ENCODE results near the gene TRIO.

Gene TRIO

DNA sequence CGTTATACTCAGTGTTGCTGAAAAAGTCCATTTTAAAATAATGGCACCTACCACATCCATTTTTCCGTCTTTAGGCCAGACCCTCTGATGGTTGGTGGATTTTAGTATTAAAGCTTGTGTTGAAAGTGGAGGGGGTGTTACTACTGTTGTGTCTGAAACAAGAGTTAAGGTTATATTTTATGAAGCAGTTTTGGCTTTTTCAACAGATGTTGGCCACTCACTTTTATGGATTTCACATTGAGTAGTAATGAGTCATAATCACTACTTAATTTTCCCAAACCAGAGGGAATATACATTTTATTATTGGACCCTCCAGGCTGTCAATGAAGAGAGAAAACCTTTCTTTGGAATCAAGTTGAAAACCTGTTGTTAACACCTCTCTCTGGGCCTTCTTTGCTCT lies 88.0 kb downstream of the TRIO start:
- Histone ChIP-seq H3K36me3 (ENCODE audit: low read length) (no peaks in the 10 kb centered on the region), H4K20me1 (ENCODE audit: low read depth, low read length) (peaks cover 22% of the 10 kb centered on the region), H2AFZ (ENCODE audit: low read depth, low read length, severe bottlenecking) (no peak overlapping the region), H3K9me3 (ENCODE audit: insufficient read depth, low read length) (no peaks in the 10 kb centered on the region), H3K27me3 (ENCODE audit: low read length) (no peaks in the 10 kb centered on the region), H3K79me2 (ENCODE audit: insufficient read depth, low read length) (no peaks in the 10 kb centered on the region), H3K9me2 (replicated peaks; ENCODE audit: insufficient read depth, low read length) (no peaks in the 10 kb centered on the region), H3K27ac (ENCODE audit: low read depth, low read length) (no peak overlapping the region), H3K4me3 (ENCODE audit: insufficient read depth, low read length, poor library complexity, severe bottlenecking) (no peak overlapping the region), H3K9ac (ENCODE audit: low read length) (no peak overlapping the region), H3K4me2 (ENCODE audit: low read depth, low read length, poor library complexity, severe bottlenecking) (no peak overlapping the region), H3F3A (ENCODE audit: insufficient read depth) (no peaks in the 10 kb centered on the region)
- no peak for TF ChIP-seq EZH2phosphoT487 (conservative IDR thresholded peaks at IDR 0.05; ENCODE audit: low read length)
- TF ChIP-seq, protein P1, sequence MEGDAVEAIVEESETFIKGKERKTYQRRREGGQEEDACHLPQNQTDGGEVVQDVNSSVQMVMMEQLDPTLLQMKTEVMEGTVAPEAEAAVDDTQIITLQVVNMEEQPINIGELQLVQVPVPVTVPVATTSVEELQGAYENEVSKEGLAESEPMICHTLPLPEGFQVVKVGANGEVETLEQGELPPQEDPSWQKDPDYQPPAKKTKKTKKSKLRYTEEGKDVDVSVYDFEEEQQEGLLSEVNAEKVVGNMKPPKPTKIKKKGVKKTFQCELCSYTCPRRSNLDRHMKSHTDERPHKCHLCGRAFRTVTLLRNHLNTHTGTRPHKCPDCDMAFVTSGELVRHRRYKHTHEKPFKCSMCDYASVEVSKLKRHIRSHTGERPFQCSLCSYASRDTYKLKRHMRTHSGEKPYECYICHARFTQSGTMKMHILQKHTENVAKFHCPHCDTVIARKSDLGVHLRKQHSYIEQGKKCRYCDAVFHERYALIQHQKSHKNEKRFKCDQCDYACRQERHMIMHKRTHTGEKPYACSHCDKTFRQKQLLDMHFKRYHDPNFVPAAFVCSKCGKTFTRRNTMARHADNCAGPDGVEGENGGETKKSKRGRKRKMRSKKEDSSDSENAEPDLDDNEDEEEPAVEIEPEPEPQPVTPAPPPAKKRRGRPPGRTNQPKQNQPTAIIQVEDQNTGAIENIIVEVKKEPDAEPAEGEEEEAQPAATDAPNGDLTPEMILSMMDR (IDR thresholded peaks at IDR 0.05; ENCODE audit: insufficient read depth, low read length, poor library complexity, severe bottlenecking), result no peak

DNA sequence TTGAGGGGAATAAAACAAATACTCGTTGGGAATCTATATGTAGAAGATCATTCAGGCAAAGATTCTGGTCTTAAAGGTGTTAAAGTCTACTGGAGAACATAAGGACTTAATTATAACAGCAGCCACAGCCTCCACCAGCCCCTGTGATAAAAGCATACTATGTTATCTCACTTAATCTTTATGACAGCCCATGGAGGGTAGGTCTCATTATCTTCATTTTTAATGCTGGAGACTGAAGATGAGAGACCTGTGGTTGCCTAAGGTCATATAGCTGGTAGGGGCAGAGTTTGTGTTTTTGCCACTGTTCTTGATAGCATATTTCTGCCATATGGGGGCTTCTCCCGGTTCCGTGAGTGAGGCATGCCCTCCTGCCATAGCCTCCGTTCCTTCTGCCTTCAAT lies 88.7 kb downstream of the TRIO start:
- Histone ChIP-seq H3K4me3 (ENCODE audit: insufficient read depth, low read length, poor library complexity, severe bottlenecking) (no peak overlapping the region), H3K27me3 (ENCODE audit: low read length) (no peaks in the 10 kb centered on the region), H3K9me3 (ENCODE audit: insufficient read depth, low read length) (no peaks in the 10 kb centered on the region), H3K9me2 (replicated peaks; ENCODE audit: insufficient read depth, low read length) (no peaks in the 10 kb centered on the region), H3K36me3 (ENCODE audit: low read length) (no peaks in the 10 kb centered on the region), H3K9ac (ENCODE audit: low read length) (no peak overlapping the region), H4K20me1 (ENCODE audit: low read depth, low read length) (peaks cover 28% of the 10 kb centered on the region), H3F3A (ENCODE audit: insufficient read depth) (no peaks in the 10 kb centered on the region), H3K79me2 (ENCODE audit: insufficient read depth, low read length) (no peaks in the 10 kb centered on the region), H3K4me2 (ENCODE audit: low read depth, low read length, poor library complexity, severe bottlenecking) (no peak overlapping the region), H2AFZ (ENCODE audit: low read depth, low read length, severe bottlenecking) (no peak overlapping the region), H3K27ac (ENCODE audit: low read depth, low read length) (no peak overlapping the region)
- TF ChIP-seq, protein P1 (IDR thresholded peaks at IDR 0.05; ENCODE audit: insufficient read depth, low read length, poor library complexity, severe bottlenecking), result no peak
- TF ChIP-seq EZH2phosphoT487 (conservative IDR thresholded peaks at IDR 0.05; ENCODE audit: low read length), result no peak

DNA sequence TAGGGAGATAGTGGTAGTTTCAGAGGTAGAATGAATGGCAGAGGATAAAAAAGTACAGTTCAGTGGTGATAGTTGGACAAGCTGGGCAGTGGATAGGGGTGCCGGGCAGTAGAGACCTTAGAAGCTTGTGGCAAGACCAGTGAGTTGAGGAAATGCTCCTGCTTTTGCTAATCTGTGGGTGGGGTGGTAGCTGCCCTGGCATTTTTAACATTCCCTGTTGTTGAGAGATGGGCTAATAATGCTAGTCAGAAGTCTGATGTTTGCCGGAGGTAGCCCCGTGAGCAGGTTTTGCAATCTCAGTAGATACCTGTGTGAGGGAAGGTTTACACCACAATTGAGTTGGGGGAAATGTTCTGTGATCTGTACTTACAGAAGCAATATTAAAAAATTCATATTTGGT lies 91.1 kb downstream of the TRIO start:
- Histone ChIP-seq H4K20me1 (ENCODE audit: low read depth, low read length) (peaks cover 35% of the 10 kb centered on the region), H3K27ac (ENCODE audit: low read depth, low read length) (no peak overlapping the region)

More for the DNA sequence above, 91.1 kb downstream of the TRIO start:
- Histone ChIP-seq H2AFZ (ENCODE audit: low read depth, low read length, severe bottlenecking) (no peak overlapping the region), H3K36me3 (ENCODE audit: low read length) (no peaks in the 10 kb centered on the region), H3K27me3 (ENCODE audit: low read length) (no peaks in the 10 kb centered on the region), H3K4me2 (ENCODE audit: low read depth, low read length, poor library complexity, severe bottlenecking) (no peak overlapping the region), H3K9me3 (ENCODE audit: insufficient read depth, low read length) (no peaks in the 10 kb centered on the region), H3K79me2 (ENCODE audit: insufficient read depth, low read length) (no peaks in the 10 kb centered on the region), H3K9me2 (replicated peaks; ENCODE audit: insufficient read depth, low read length) (no peaks in the 10 kb centered on the region), H3K4me3 (ENCODE audit: insufficient read depth, low read length, poor library complexity, severe bottlenecking) (no peak overlapping the region), H3K9ac (ENCODE audit: low read length) (no peak overlapping the region), H3F3A (ENCODE audit: insufficient read depth) (no peaks in the 10 kb centered on the region)
- TF ChIP-seq, protein P1 (IDR thresholded peaks at IDR 0.05; ENCODE audit: insufficient read depth, low read length, poor library complexity, severe bottlenecking), result no peak
- TF ChIP-seq EZH2phosphoT487 (conservative IDR thresholded peaks at IDR 0.05; ENCODE audit: low read length), result no peak
